ENCODE measurements around the gene C19orf18.

DNA sequence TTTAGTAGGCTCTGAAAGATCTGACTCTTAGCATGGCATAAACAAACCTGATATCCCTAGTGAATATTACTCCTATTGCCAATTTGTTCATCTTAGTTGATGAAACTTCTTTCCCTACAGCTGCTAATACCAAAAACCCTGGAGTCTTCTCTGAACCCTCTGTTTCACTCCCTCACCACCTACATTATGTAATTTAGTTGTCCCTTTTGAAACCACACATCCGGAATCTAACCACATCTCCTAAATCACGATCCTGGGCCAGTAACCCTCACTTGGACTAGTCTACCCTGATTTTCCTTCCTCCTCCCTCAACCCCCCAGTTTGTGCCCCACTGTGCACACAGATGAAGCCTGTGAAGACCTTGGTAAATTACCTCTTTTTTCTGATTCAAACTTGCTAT is 28.0 kb downstream of the C19orf18 start:
- TF ChIP-seq MXI1 (conservative IDR thresholded peaks at IDR 0.05; ENCODE audit: poor library complexity, severe bottlenecking), result no peak
- TF ChIP-seq POLR2AphosphoS5 (IDR thresholded peaks at IDR 0.05), result no peak
- TF ChIP-seq, protein P1, sequence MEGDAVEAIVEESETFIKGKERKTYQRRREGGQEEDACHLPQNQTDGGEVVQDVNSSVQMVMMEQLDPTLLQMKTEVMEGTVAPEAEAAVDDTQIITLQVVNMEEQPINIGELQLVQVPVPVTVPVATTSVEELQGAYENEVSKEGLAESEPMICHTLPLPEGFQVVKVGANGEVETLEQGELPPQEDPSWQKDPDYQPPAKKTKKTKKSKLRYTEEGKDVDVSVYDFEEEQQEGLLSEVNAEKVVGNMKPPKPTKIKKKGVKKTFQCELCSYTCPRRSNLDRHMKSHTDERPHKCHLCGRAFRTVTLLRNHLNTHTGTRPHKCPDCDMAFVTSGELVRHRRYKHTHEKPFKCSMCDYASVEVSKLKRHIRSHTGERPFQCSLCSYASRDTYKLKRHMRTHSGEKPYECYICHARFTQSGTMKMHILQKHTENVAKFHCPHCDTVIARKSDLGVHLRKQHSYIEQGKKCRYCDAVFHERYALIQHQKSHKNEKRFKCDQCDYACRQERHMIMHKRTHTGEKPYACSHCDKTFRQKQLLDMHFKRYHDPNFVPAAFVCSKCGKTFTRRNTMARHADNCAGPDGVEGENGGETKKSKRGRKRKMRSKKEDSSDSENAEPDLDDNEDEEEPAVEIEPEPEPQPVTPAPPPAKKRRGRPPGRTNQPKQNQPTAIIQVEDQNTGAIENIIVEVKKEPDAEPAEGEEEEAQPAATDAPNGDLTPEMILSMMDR (IDR thresholded peaks at IDR 0.05; ENCODE audit: poor library complexity, severe bottlenecking), result no peak
- TF ChIP-seq, protein P2, sequence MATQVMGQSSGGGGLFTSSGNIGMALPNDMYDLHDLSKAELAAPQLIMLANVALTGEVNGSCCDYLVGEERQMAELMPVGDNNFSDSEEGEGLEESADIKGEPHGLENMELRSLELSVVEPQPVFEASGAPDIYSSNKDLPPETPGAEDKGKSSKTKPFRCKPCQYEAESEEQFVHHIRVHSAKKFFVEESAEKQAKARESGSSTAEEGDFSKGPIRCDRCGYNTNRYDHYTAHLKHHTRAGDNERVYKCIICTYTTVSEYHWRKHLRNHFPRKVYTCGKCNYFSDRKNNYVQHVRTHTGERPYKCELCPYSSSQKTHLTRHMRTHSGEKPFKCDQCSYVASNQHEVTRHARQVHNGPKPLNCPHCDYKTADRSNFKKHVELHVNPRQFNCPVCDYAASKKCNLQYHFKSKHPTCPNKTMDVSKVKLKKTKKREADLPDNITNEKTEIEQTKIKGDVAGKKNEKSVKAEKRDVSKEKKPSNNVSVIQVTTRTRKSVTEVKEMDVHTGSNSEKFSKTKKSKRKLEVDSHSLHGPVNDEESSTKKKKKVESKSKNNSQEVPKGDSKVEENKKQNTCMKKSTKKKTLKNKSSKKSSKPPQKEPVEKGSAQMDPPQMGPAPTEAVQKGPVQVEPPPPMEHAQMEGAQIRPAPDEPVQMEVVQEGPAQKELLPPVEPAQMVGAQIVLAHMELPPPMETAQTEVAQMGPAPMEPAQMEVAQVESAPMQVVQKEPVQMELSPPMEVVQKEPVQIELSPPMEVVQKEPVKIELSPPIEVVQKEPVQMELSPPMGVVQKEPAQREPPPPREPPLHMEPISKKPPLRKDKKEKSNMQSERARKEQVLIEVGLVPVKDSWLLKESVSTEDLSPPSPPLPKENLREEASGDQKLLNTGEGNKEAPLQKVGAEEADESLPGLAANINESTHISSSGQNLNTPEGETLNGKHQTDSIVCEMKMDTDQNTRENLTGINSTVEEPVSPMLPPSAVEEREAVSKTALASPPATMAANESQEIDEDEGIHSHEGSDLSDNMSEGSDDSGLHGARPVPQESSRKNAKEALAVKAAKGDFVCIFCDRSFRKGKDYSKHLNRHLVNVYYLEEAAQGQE (IDR thresholded peaks at IDR 0.05; ENCODE audit: borderline replicate concordance), result no peak
- no peak for TF ChIP-seq EP300 (conservative IDR thresholded peaks at IDR 0.05; ENCODE audit: poor library complexity, severe bottlenecking)
- TF ChIP-seq SMC3 (conservative IDR thresholded peaks at IDR 0.05; ENCODE audit: poor library complexity), result no peak
- TF ChIP-seq RAD21 (conservative IDR thresholded peaks at IDR 0.05), result no peak

Measured in neural cell (in vitro differentiated cells).